ENCODE results near the gene DAO. TPM values are rescaled to one million over a fixed set of nuclear protein-coding genes. Genes with fewer than 3 reads are reported as not detected.
A peak's percentile ranks its signal among the peaks of the same experiment; 100 is the strongest.

The DAO gene
- polyA plus RNA-seq, 2 donors = not detected

DNA sequence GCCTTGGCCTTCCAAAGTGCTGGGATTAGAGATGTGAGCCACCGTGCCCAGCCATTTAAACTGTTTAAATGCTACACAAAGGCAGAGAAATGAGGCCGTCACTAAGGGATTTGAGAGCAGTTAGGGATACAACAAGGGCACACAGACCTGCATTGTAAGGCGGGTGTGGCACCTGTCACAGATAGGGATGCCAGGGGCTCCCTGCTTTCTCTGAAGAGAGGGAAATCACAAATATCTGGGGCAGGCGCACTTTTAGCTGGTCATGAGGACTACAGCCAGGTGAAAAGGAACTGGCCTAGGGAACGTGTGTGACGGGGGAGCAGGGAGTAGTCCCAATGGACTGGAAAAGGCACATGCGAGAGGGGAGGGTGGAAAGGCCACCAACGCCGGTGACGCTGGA is 32.2 kb upstream of the DAO start:
- Histone ChIP-seq H3K4me1 (ENCODE audit: control insufficient read depth in 2 of 2, insufficient read depth in 2 of 2, low read length in 1 of 2) (peaks cover 3 to 4% of the 10 kb centered on the region in 2 donors), H3K27ac (ENCODE audit: low read depth in 2 of 2, low read length in 1 of 2) (no peak overlapping the region)

DNA sequence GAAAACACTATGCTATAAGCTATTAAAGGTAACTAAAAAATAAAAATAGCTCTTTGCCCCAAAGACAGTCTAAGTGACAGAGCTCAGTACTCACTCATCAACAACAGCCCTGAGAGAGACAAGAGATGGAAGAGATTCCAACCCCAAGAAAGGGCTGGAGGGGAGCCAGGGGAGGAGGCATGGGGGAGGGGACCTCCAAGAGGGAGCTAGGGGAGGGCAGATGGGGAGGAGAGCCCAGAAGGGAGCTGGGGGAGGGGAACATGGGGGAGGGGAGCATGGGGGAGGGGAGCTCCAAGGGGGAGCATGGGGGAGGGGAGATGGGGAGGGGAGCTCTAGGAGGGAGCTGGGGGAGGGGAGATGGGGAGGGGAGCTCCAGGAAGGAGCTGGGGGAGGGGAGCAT is 30.2 kb upstream of the DAO start:
- H3K27ac ChIP-seq (ENCODE audit: low read depth in 2 of 2, low read length in 1 of 2) = no peak overlapping the region
- no peaks in the 10 kb centered on the region for H3K27me3 ChIP-seq (ENCODE audit: control insufficient read depth in 1 of 2, insufficient read depth in 2 of 2, low read length in 2 of 2)
- H3K36me3 ChIP-seq (ENCODE audit: control insufficient read depth in 2 of 2, insufficient read depth in 2 of 2, low read length in 1 of 2) = peaks cover 5 to 16% of the 10 kb centered on the region in 2 donors
- no peaks in the 10 kb centered on the region for H3K9me3 ChIP-seq (ENCODE audit: control insufficient read depth in 2 of 2, insufficient read depth in 1 of 2, low read depth in 1 of 2, low read length in 1 of 2)
- H3K4me1 ChIP-seq (ENCODE audit: control insufficient read depth in 2 of 2, insufficient read depth in 2 of 2, low read length in 1 of 2) = peaks cover 2 to 7% of the 10 kb centered on the region in 2 donors
- H3K4me3 ChIP-seq (ENCODE audit: low read depth in 1 of 2, low read length in 2 of 2) = no peak overlapping the region

More for the DNA sequence above, 32.2 kb upstream of the DAO start:
- 92% methylated on average over 10 of the region's 10 CpGs for WGBS, 2 donors
- H3K4me3 ChIP-seq (ENCODE audit: low read depth in 1 of 2, low read length in 2 of 2) = no peak overlapping the region
- H3K27me3 ChIP-seq (ENCODE audit: control insufficient read depth in 1 of 2, insufficient read depth in 2 of 2, low read length in 2 of 2) = no peaks in the 10 kb centered on the region
- no peaks in the 10 kb centered on the region for H3K9me3 ChIP-seq (ENCODE audit: control insufficient read depth in 2 of 2, insufficient read depth in 1 of 2, low read depth in 1 of 2, low read length in 1 of 2)
- peaks cover 5 to 16% of the 10 kb centered on the region in 2 donors for H3K36me3 ChIP-seq (ENCODE audit: control insufficient read depth in 2 of 2, insufficient read depth in 2 of 2, low read length in 1 of 2)

DNA sequence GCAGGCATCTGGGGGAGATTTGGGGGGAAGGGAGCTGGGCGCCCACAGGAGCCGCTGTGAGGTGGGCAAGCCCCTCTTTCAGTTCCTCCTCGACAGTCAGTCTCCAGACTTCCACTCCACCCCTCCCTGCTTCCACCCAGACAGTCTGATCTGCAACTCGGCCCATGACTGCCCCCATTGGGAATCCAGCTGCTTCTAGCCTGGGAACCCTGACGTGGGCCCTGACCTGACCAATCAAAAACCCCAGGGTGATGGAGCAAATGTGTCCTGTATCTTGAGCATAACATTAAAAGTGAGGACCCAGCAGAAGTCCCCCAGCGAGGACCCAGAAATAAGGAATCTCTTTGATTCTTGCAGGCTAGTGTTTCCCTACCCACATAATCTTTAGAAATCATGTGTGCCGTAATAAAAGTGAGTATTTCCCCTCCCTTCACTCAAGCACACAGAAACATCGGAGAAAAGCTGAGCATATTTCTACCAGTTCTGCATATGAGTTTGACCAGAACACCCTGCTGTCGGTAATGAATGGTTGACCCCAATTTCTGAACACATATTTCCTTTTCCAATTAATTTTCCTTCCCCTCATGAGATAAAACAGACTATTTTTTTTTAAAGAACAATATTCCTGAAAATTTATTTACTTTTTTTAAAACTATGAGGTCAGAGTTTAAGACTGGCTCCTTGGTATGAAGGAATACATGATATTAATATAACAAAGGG is 28.9 kb upstream of the DAO start:
- H3K36me3 ChIP-seq (ENCODE audit: control insufficient read depth in 2 of 2, insufficient read depth in 2 of 2, low read length in 1 of 2) = peaks cover 5 to 16% of the 10 kb centered on the region in 2 donors
- H3K27ac ChIP-seq (ENCODE audit: low read depth in 2 of 2, low read length in 1 of 2) = no peak overlapping the region
- no peaks in the 10 kb centered on the region for H3K9me3 ChIP-seq (ENCODE audit: control insufficient read depth in 2 of 2, insufficient read depth in 1 of 2, low read depth in 1 of 2, low read length in 1 of 2)
- H3K4me1 ChIP-seq (ENCODE audit: control insufficient read depth in 2 of 2, insufficient read depth in 2 of 2, low read length in 1 of 2) = peaks cover 2 to 9% of the 10 kb centered on the region in 2 donors
- no peaks in the 10 kb centered on the region for H3K27me3 ChIP-seq (ENCODE audit: control insufficient read depth in 1 of 2, insufficient read depth in 2 of 2, low read length in 2 of 2)
- no peak overlapping the region for H3K4me3 ChIP-seq (ENCODE audit: low read depth in 1 of 2, low read length in 2 of 2)
- 62 to 75% methylated on average over 9 of the region's 9 CpGs for WGBS, 2 donors

DNA sequence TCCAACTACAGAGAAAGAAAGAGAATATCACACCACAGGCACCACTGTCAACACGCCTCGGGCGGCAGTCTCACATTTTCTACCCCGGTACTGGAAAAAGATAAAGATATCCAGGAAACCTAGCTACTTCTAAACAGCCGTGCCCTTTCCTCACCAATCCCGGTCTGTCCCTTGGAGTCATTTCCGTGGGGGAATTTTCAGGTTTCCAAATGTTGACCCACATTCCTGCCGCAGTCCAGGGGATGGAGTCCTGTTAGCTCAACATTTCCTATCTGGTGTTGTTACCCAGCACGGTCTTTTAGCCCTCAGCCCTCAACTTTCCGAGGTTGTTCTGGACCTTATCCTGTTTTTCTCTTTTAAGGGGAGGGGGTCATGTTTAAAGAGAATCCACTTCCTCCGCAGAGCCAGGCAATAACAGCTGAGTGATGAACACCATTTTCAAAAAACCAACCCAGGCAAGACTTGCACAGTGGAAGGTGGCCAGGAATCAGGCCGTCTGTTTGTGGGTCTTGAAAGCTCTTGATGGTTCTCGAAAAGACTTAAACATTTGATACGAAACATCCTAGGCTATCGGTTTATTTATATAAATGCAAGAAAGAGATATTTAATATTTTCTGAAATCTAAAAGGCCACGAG is 27.1 kb upstream of the DAO start:
- peak overlapping the region; percentile 49 to 58 for H3K27ac ChIP-seq (ENCODE audit: low read depth in 2 of 2, low read length in 1 of 2)
- peaks cover 2 to 13% of the 10 kb centered on the region in 2 donors for H3K4me1 ChIP-seq (ENCODE audit: control insufficient read depth in 2 of 2, insufficient read depth in 2 of 2, low read length in 1 of 2)
- no peaks in the 10 kb centered on the region for H3K9me3 ChIP-seq (ENCODE audit: control insufficient read depth in 2 of 2, insufficient read depth in 1 of 2, low read depth in 1 of 2, low read length in 1 of 2)
- H3K36me3 ChIP-seq (ENCODE audit: control insufficient read depth in 2 of 2, insufficient read depth in 2 of 2, low read length in 1 of 2) = peaks cover 5 to 8% of the 10 kb centered on the region in 2 donors
- H3K4me3 ChIP-seq (ENCODE audit: low read depth in 1 of 2, low read length in 2 of 2) = no peak overlapping the region
- 72 to 77% methylated on average over 16 of the region's 16 CpGs for whole genome bisulfite sequencing, 2 donors
- no peaks in the 10 kb centered on the region for H3K27me3 ChIP-seq (ENCODE audit: control insufficient read depth in 1 of 2, insufficient read depth in 2 of 2, low read length in 2 of 2)

DNA sequence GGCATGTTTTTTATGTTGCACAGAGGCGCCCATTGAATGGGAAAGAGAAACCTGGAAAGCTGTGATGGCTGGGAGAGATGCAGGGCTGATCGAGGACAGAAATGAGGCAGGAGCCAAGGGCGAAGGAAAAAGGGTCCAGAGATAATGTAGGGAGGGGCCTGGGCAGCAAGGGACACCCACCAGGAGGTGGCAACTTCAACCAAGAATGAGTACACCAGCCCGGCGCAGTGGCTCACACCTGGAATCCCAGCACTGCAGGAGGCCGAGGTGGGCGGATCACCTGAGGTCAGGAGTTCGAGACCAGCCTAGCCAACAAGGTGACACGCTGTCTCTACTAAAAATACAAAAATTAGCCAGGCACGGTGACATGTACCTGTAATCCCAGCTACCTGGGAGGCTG is 26.5 kb upstream of the DAO start:
- no peak overlapping the region for H3K4me3 ChIP-seq (ENCODE audit: low read depth in 1 of 2, low read length in 2 of 2)
- peaks cover 2 to 14% of the 10 kb centered on the region in 2 donors for H3K4me1 ChIP-seq (ENCODE audit: control insufficient read depth in 2 of 2, insufficient read depth in 2 of 2, low read length in 1 of 2)
- H3K36me3 ChIP-seq (ENCODE audit: control insufficient read depth in 2 of 2, insufficient read depth in 2 of 2, low read length in 1 of 2) = peaks cover 3 to 4% of the 10 kb centered on the region in 2 donors
- H3K9me3 ChIP-seq (ENCODE audit: control insufficient read depth in 2 of 2, insufficient read depth in 1 of 2, low read depth in 1 of 2, low read length in 1 of 2) = no peaks in the 10 kb centered on the region
- H3K27me3 ChIP-seq (ENCODE audit: control insufficient read depth in 1 of 2, insufficient read depth in 2 of 2, low read length in 2 of 2) = no peaks in the 10 kb centered on the region
- WGBS, 2 donors = 84 to 88% methylated on average over 10 of the region's 10 CpGs
- peak overlapping the region; percentile 2 to 65 for H3K27ac ChIP-seq (ENCODE audit: low read depth in 2 of 2, low read length in 1 of 2)

DNA sequence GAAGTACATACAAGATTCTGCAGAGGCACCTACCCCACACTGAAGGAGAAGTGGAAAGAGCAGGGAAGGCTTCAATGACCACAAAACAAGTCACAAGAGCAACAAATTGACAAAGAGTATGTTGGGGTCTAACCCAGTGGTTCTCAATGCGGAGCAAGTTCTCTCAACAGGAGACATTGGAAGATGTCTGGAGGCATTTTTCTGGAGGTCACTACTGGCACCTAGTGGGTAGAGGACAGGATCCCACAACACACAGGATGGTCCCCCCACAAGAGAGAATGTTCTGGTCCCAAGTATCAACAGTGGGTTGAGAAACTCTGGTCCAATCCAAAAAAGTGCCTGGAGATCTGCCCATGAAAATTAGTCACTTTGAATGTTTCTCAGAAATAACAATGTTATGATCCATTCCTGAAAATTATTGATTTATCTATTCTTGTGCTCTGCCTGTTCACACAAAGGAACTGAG is 25.9 kb upstream of the DAO start:
- WGBS, 2 donors = 66 to 81% methylated on average over 1 of the region's 1 CpG
- Histone ChIP-seq H3K27me3 (ENCODE audit: control insufficient read depth in 1 of 2, insufficient read depth in 2 of 2, low read length in 2 of 2) (no peaks in the 10 kb centered on the region), H3K4me1 (ENCODE audit: control insufficient read depth in 2 of 2, insufficient read depth in 2 of 2, low read length in 1 of 2) (peaks cover 2 to 15% of the 10 kb centered on the region in 2 donors), H3K9me3 (ENCODE audit: control insufficient read depth in 2 of 2, insufficient read depth in 1 of 2, low read depth in 1 of 2, low read length in 1 of 2) (no peaks in the 10 kb centered on the region), H3K27ac (ENCODE audit: low read depth in 2 of 2, low read length in 1 of 2) (peak overlapping the region; percentile 68 to 74), H3K36me3 (ENCODE audit: control insufficient read depth in 2 of 2, insufficient read depth in 2 of 2, low read length in 1 of 2) (no peaks in the 10 kb centered on the region), H3K4me3 (ENCODE audit: low read depth in 1 of 2, low read length in 2 of 2) (no peak overlapping the region)

DNA sequence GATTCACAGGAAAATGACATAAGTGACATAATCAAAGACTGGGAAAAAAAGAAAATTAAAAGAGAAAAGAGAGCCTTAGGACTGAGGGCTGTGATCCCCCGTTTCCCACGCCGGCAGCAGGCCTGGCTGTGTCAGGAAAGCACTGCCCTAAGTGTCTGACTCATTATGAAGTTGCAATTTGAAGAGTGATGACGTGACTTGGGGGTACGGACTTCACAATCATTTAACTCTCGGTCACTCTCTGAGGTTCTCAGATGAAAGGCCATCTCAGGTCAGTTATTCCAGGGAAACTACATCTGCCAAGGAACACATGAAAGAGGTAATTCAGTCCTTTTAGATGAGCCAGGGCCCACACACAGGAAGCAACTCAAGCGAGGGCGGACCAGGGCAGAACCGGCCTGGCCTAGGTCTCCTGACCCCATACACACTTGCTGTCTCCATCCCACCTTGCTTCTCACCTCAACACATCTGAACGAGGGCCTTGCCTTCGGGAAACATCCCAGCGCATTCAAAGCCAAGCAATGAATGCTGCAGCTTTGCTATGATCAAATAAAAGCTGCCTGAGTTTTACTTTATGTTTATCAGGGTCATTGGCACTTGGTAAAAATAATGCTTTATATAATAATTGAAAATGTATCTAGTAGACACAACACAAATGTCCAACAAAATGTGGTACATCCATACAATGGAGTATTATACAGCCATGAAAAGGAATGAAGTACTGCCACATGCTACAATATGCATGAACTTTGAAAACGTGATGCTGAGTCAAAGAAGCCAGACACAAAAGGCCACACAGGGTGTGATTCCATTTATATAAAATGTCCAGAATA is 25.2 kb upstream of the DAO start:
- no peak overlapping the region for H3K4me3 ChIP-seq (ENCODE audit: low read depth in 1 of 2, low read length in 2 of 2)
- 48 to 58% methylated on average over 13 of the region's 13 CpGs for WGBS, 2 donors
- peak overlapping the region; percentile 68 to 94 for H3K27ac ChIP-seq (ENCODE audit: low read depth in 2 of 2, low read length in 1 of 2)
- H3K36me3 ChIP-seq (ENCODE audit: control insufficient read depth in 2 of 2, insufficient read depth in 2 of 2, low read length in 1 of 2) = no peaks in the 10 kb centered on the region
- H3K9me3 ChIP-seq (ENCODE audit: control insufficient read depth in 2 of 2, insufficient read depth in 1 of 2, low read depth in 1 of 2, low read length in 1 of 2) = no peaks in the 10 kb centered on the region
- no peaks in the 10 kb centered on the region for H3K27me3 ChIP-seq (ENCODE audit: control insufficient read depth in 1 of 2, insufficient read depth in 2 of 2, low read length in 2 of 2)
- peaks cover 1 to 15% of the 10 kb centered on the region in 2 donors for H3K4me1 ChIP-seq (ENCODE audit: control insufficient read depth in 2 of 2, insufficient read depth in 2 of 2, low read length in 1 of 2)

DNA sequence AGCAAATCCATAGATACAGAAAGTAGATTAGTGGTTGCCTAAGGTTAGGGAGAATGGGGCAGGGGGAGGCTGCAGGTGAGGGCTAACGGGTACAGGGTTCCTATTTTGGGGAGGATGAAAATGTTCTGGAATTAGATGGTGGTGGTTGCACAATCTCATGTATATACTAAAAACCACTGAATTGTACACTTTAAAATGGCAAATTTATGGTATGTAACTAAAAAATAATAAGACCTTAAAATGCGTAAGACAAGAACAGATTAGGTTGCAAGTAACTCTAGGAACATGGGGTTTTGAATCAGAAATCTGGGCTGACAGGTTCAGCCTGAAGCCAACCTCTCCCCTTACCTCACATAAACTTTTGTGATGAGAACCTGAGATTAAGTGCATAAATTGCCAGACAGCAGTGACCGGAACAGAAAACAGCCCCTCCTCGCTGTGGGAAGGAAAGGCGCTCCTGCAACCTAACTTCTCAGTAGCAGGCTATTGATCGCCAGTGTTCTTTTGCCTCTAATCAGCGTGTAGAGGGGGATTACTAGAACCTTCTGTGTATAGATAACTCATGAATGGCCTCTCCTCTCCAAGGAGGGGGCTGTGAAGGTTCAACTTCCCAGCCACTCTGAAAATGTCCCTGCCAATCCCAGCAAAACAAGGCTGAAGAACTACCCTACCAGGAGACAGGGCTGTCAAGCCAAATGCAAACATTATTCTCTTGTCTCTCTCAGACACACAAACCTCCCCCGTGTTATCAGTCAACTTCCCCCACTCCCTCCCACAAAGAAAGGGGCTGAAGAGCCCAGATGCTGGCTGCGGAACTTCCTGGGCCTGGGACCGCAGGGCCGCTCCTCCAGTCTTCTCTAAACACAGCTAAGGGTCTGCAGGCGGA is 24.4 kb upstream of the DAO start:
- Histone ChIP-seq H3K36me3 (ENCODE audit: control insufficient read depth in 2 of 2, insufficient read depth in 2 of 2, low read length in 1 of 2) (no peaks in the 10 kb centered on the region), H3K4me3 (ENCODE audit: low read depth in 1 of 2, low read length in 2 of 2) (peak overlapping the region in 1 of 2 donors; percentile 75), H3K4me1 (ENCODE audit: control insufficient read depth in 2 of 2, insufficient read depth in 2 of 2, low read length in 1 of 2) (peaks cover 0 to 15% of the 10 kb centered on the region in 2 donors)

DNA sequence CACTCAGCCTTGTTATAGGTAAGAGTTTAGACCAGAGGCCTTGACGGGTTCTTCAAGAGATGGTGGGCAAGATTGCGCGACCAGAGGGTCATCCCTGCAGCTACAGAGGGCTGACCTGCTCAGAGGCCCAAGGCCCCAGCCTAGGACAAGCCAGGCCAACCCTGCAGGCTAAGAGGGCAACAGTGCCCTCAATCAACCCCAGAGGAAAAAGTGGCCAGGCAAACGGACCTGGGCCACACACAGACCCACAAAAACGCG is 23.8 kb upstream of the DAO start:
- 30 to 34% methylated on average over 6 of the region's 6 CpGs for WGBS, 2 donors
- Histone ChIP-seq H3K9me3 (ENCODE audit: control insufficient read depth in 2 of 2, insufficient read depth in 1 of 2, low read depth in 1 of 2, low read length in 1 of 2) (no peaks in the 10 kb centered on the region), H3K4me1 (ENCODE audit: control insufficient read depth in 2 of 2, insufficient read depth in 2 of 2, low read length in 1 of 2) (peaks cover 0 to 15% of the 10 kb centered on the region in 2 donors), H3K27me3 (ENCODE audit: control insufficient read depth in 1 of 2, insufficient read depth in 2 of 2, low read length in 2 of 2) (no peaks in the 10 kb centered on the region), H3K36me3 (ENCODE audit: control insufficient read depth in 2 of 2, insufficient read depth in 2 of 2, low read length in 1 of 2) (no peaks in the 10 kb centered on the region), H3K27ac (ENCODE audit: low read depth in 2 of 2, low read length in 1 of 2) (peak overlapping the region; percentile 91 to 94), H3K4me3 (ENCODE audit: low read depth in 1 of 2, low read length in 2 of 2) (peak overlapping the region; percentile 75 to 81)

More for the DNA sequence above, 24.4 kb upstream of the DAO start:
- H3K9me3 ChIP-seq (ENCODE audit: control insufficient read depth in 2 of 2, insufficient read depth in 1 of 2, low read depth in 1 of 2, low read length in 1 of 2) = no peaks in the 10 kb centered on the region
- 66 to 72% methylated on average over 12 of the region's 12 CpGs for WGBS, 2 donors
- peak overlapping the region; percentile 91 to 94 for H3K27ac ChIP-seq (ENCODE audit: low read depth in 2 of 2, low read length in 1 of 2)
- H3K27me3 ChIP-seq (ENCODE audit: control insufficient read depth in 1 of 2, insufficient read depth in 2 of 2, low read length in 2 of 2) = no peaks in the 10 kb centered on the region
